GM21825 (cell line): ENCODE measurements around the gene SPIRE2.
"Not testable (repeated sequence)": the region's sequence is repeated elsewhere in the genome, so short reads cannot be mapped to it uniquely, and the experiment has no call there.

Experiments
- ATAC-seq: cut with Tn5 transposase; IDR thresholded peaks from one replicate; pipeline ENCODE4 v1.9.1; 2021; ENCODE audit warnings: mild to moderate bottlenecking, moderate library complexity; ENCODE audit not compliant: unreplicated experiment

The SPIRE2 gene

DNA sequence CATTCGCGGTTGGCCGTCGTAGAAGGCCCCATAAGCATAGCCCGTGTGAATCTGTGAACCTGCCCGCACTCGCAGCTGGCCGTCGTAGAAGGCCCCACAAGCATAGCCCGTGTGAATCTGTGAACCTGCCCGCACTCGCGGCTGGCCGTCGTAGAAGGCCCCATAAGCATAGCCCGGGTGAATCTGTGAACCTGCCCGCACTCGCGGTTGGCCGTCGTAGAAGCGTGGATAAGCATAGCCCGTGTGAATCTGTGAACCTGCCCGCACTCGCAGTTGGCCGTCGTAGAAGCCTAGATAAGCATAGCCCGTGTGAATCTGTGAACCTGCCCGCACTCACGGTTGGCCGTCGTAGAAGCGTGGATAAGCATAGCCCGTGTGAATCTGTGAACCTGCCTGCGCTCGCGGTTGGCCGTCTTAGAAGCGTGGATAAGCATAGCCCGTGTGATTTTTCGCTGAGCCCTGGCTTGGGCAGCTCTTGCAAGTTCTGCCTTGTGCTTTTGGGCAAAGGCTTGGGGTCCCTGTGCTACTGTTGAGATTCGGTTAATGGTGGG is 6.6 kb downstream of the SPIRE2 start:
- not testable (repeated sequence) for ATAC-seq

DNA sequence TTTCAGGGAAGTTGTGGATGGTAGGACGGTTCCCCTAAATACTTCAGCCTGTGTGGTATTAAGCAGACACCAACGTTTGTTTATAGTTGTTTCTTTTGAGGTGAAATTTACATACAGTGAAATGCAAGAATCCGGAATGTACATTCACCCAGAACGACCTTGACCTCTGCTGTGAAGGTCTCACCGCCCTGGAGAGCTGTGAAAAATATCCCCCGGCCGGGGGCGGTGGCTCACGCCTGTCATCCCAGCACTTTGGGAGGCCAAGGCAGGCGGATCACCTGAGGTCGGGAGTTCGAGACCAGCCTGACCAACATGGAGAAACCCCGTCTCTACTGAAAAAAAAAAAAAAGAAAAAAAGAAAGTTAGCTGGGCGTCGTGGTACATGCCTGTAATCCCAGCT is 8.2 kb downstream of the SPIRE2 start:
- not testable (repeated sequence) for ATAC-seq

DNA sequence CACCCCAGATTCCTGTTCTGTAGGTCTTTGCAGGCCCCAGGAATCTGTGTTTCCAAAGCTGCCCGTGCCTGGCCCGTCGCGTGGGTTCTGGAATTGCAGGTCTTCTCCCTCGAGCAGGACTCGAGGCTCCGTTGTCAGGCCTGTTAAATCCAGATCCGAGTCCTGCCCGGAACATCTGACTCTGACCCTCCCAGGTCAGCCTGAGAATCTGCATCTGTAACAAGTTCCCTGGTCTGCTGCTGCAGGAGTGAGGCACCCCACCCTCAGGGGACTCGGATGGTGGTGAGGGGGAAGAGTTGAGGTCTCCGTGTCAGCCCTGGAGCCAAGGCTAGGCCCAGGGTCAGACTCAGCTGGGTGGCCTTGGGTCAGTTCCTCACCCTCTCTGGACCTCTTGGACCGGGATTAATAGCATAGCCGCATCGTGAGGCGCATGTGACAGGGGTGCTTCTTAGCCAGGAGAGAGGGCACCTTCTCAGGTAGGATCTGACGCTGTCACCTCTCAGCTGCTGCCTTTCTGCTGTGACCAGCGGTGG is 8.8 kb downstream of the SPIRE2 start:
- no peak for ATAC-seq

- ATAC-seq, result no peak
Measured at GRCh38 chr16:89841275-89841674, 13.0 kb downstream of the SPIRE2 start.

GRCh38 chr16:89842471-89843408 is 14.5 kb downstream of the SPIRE2 start:
- ATAC-seq, result no peak

GRCh38 chr16:89843409-89844350 is 15.4 kb downstream of the SPIRE2 start:
- ATAC-seq, result no peak

DNA sequence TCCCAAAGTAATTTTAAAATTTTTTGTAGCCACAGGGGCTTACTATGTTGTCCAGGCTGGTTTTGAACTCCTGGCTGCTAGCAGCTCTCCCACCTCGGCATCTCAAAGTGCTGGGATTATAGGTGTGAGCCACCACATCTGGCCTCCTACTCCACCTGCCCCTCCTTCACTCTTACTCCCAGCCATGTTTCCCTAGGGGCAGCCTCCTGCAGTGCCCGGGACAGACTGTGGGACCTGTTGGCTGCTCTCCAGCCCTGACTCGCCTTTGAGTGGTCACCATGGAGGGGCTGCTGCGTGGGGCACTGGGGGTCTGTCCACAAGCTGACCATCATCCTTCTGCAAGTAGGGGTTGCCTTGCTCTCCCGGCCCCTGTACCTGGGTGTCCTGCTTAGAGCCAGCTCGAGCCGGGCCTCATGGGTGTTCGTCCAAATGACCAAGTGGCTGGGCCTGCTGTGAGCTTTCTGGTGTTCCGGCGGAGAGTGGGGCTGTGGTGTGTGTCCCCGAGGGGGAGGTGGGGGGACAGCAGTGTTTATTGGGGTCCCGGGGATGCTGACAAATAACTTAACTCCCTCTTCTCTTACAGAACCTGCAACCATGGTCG is 16.6 kb downstream of the SPIRE2 start:
- ATAC-seq, result no peak

DNA sequence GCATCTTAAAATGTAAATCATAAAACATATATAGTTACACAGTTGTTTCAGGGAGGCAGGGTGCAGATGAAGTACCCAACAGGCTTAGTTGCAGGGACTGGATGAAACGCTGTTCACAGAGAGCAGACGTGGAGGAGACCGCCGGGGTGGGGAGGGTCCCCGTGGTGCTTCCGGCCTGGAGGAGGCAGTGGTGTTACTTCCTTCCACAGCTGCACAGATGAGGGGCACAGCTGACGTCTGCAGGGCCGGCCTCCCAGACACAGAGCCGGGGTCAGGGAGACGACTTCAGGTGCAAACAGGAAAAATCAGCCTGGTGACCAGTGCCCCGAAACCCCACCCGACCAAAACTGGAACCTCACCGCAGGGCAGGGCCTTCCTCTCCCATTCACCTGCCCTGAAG is 17.1 kb downstream of the SPIRE2 start:
- ATAC-seq, result no peak

DNA sequence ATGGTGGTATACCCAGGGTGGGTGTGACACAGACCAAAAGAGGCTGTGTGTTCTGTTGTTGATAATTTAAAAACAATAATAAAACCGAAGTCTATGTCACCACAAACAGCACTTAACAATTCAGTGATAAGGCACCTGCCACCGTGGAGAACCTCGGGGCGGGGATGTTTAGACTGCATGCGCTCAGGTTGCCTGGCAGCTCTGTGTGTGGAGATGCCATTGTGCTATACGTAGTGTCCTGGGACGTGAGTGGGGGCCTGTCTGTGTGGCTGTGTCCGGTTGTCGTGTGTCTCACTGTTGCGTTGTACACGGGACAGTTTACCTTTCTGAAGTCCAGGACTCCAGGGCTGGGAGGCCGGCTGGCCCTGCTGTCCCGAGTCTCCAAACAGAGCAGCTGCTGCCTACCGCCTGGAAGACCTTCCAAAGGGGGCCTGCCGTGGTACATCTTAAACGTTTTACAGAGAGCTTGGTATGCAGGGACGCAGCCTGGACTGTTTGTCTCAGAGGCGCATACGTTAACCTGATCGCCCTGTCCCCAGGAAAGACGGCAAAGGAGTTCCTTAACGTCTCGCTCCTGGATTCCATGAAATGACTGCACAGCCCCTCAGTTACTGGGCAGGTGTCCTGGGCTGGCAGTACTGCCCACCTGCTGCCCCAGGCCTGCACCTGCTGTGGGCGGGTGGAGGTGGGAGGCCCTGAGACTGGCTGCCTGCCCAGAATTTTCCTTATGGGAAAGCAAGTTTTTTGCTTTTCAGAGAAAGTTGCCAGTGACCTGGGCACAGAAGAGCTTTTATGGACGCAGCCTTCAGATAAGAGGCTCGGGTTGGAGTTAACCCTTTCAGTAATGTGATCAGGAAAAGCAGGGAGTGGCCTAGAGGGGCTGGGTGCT is 19.0 kb downstream of the SPIRE2 start:
- ATAC-seq, result no peak

DNA sequence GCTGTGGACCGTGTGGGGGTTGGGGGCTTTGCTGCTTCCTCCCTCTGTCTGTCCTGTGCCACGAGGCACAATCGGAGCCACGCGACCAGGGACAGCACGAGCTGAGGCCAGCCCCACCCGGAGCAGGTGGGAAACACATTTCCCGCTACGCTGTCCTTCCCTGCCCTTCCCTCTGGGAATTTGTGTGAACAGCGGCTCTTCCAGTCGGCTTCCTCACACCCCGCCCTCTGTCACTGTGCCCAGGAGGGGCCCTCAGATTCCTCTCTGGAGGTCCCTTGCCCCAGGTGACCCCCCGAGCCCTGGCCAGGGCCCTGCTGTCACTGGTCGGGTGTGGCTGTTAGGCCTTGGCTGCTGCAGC is 19.6 kb downstream of the SPIRE2 start:
- ATAC-seq, result no peak

GRCh38 chr16:89848974-89849373 is 20.7 kb downstream of the SPIRE2 start:
- ATAC-seq, result no peak

- ATAC-seq, result no peak
Measured at GRCh38 chr16:89853306-89853993, 25.2 kb downstream of the SPIRE2 start.

GRCh38 chr16:89855301-89855945 is 27.1 kb downstream of the SPIRE2 start:
- ATAC-seq, result no peak

DNA sequence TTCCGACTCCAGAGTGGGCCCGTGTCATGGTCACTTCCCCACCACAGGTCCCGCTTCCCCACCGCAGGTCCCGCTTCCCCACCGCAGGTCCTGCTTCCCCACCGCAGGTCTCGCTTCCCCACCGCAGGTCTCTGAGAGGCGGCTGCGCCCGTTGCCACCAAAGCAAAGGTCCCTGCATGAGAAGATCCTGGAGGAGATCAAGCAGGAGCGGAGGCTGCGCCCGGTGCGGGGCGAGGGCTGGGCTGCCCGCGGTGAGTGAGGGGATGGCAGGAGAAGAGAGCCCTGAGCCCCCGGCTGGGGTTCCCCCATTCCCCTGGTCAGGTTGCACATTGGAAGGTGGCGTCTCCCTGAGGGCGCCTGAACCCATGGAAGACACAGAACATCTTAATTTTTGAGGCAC is 27.7 kb downstream of the SPIRE2 start:
- ATAC-seq, result no peak

- no peak for ATAC-seq
Measured at GRCh38 chr16:89858973-89859614, 30.8 kb downstream of the SPIRE2 start.

DNA sequence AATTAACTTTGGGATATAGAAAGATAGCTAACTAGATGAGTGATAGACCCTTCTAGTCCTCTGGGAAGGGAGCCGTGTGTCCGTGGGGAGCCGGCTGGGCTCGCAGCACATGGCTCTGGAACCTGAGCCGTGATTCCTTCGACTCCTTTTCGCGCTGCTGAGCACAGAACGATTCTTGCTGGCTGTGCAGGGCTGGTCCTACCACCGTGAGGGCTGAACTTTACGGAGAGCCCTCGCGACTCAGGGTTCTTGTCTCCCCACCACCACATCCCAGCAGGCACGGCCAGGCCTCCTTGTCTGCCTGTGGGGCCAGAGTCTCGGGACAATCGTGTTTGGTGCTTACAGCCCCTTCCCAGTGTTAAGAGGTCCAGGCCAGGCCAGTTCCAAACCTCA is 31.3 kb downstream of the SPIRE2 start:
- no peak for ATAC-seq

DNA sequence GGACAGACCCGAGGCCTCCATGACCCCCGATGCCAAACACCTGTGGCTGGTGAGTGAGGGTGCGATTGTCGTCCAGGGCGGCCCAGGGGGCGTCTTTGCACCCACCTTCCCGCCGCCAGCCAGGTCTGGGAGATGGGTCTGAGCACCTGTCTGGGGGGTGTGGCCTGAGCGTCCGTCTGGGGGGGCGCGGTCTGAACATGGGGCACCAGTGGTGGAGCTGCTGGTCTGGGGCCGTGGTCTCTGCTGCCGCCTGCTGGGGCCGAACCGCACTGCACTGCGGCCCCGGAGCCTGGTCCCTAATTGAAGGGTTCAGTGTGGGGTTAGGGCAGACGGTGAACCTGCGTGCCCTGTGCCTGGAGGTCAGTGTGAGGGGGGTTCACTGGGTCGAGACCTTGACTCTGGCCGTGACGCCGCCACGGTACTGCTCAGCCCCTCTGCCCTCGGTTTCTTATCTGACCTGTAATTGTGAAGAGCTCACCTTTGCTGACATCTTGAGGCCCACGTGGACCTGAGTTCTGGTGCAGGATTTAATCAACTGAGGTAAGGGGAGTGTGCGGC is 32.6 kb downstream of the SPIRE2 start:
- no peak for ATAC-seq

DNA sequence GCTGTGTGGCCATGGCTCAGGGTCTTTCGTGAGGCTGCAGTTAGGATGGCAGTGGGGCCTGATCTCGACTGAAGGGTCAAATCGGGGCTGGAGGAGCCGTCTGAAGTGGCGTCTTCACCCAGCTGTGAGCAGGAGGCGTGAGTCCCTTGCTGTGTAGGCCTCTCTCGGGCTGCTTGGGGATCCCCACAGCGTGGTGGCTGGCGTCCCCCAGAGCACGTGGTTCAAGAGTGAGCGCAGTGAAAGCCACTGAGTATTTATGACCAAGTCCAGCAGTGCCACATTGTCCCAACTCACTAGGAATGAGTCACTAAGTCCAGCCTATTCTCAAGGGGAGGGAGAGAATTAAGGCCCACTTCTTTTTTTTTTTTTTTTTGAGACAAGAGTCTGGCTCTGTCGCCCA is 33.4 kb downstream of the SPIRE2 start:
- ATAC-seq, result no peak
